ENCODE results near the gene SCN4B. TPM values are rescaled to one million over a fixed set of nuclear protein-coding genes. Genes with fewer than 3 reads are reported as not detected.

SCN4B gene
- total and polyA plus RNA-seq, 2 of the 8 experiments (the other 6 are each of a cell fraction or from before 2014, with no cell fraction given) = 2.8 to 4.9 TPM

DNA sequence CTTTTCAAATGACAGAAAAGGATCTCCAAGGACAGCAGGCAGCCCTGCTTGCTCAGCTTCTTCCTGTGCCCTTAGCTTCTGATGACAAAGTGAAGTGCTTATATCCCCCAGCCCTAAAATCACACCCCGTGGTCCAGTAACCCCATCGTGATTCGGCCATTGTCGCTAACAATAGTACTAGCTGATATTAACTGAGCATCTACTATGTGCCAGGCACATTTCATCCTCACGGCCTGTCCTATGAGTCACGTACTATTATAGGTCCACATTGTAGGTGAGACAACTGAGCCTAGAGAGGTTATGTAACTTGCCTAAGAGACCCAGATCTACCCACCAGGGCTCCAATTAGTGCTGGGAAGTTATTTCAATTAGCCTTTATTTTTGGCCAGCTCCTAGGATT is 6.1 kb downstream of the SCN4B start (continued):
- no peak for TF ChIP-seq BACH1 (IDR thresholded peaks at IDR 0.05; ENCODE audit: low read length)

All from H1 (cell line).